Measurements from ENCODE around the gene BCL2L11. TPM values are rescaled to one million over a fixed set of nuclear protein-coding genes. Genes with fewer than 3 reads are reported as not detected.

BCL2L11 gene
- total and polyA plus RNA-seq, 10 of the 15 experiments (the other 5 are each of a cell fraction or from before 2014, with no cell fraction given): 0.29 to 10.1 (median 1.1) TPM

DNA sequence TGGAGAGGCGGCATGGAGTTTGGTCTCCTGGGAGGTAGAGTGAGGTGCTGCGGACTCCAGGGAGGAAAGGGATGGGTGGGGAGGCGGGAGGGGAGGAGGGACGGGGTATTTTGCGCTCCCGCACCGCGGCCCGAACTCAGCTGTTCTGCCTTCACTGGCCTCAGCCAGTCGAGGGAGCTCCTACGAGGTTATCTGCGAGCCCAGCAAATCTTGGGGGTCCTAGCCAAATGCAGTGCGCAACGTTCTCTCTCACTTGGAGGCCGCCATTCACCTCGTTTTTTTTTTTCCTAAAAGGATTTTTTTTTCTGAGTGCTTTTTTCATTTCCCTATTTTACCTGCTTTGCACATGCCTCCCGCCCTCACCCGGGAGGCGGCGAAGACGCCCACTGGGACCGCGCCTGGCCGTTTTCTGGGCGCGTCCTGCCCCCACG lies 877 bp upstream of the BCL2L11 start (continued):
- TF ChIP-seq ATF7 (IDR thresholded peaks at IDR 0.05; ENCODE audit: low read depth): no peak
- TF ChIP-seq, protein P1, sequence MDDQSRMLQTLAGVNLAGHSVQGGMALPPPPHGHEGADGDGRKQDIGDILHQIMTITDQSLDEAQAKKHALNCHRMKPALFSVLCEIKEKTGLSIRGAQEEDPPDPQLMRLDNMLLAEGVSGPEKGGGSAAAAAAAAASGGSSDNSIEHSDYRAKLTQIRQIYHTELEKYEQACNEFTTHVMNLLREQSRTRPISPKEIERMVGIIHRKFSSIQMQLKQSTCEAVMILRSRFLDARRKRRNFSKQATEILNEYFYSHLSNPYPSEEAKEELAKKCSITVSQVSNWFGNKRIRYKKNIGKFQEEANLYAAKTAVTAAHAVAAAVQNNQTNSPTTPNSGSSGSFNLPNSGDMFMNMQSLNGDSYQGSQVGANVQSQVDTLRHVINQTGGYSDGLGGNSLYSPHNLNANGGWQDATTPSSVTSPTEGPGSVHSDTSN (IDR thresholded peaks at IDR 0.05; ENCODE audit: insufficient replicate concordance, low read depth, low read length): no peak
- no peak for TF ChIP-seq SREBF1 (IDR thresholded peaks at IDR 0.05; ENCODE audit: low read length)
- TF ChIP-seq BHLHE40 (IDR thresholded peaks at IDR 0.05; ENCODE audit: borderline replicate concordance in 1 of 2, low read depth in 2 of 2, low read length in 1 of 2): peak in 1 of 2 experiments; percentile 48; a peak in 3 of 4 replicates
- TF ChIP-seq JUND (IDR thresholded peaks at IDR 0.05; ENCODE audit: low read depth, low read length): no peak
- no peak for TF ChIP-seq GATAD2B (conservative IDR thresholded peaks at IDR 0.05; ENCODE audit: low read depth)
- TF ChIP-seq RB1 (IDR thresholded peaks at IDR 0.05; ENCODE audit: borderline replicate concordance): no peak
- no peak for TF ChIP-seq IKZF1 (conservative IDR thresholded peaks at IDR 0.05)
- TF ChIP-seq, protein P2, sequence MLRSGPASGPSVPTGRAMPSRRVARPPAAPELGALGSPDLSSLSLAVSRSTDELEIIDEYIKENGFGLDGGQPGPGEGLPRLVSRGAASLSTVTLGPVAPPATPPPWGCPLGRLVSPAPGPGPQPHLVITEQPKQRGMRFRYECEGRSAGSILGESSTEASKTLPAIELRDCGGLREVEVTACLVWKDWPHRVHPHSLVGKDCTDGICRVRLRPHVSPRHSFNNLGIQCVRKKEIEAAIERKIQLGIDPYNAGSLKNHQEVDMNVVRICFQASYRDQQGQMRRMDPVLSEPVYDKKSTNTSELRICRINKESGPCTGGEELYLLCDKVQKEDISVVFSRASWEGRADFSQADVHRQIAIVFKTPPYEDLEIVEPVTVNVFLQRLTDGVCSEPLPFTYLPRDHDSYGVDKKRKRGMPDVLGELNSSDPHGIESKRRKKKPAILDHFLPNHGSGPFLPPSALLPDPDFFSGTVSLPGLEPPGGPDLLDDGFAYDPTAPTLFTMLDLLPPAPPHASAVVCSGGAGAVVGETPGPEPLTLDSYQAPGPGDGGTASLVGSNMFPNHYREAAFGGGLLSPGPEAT (IDR thresholded peaks at IDR 0.05; ENCODE audit: low read depth): peak; percentile 56; the same call in 1 of the 2 replicates
- no peak for TF ChIP-seq CHD4 (IDR thresholded peaks at IDR 0.05)
- no peak for TF ChIP-seq MXI1 (IDR thresholded peaks at IDR 0.05; ENCODE audit: low read depth, low read length)
- no peak for TF ChIP-seq STAT3 (IDR thresholded peaks at IDR 0.05; ENCODE audit: low read depth, low read length)
- no peak for TF ChIP-seq RCOR1 (conservative IDR thresholded peaks at IDR 0.05; ENCODE audit: low read depth, low read length)
- TF ChIP-seq TAF1 (IDR thresholded peaks at IDR 0.05; ENCODE audit: borderline replicate concordance, low read depth, low read length): no peak
- TF ChIP-seq SIN3A (IDR thresholded peaks at IDR 0.05; ENCODE audit: low read depth, low read length): no peak
- TF ChIP-seq, protein P3, sequence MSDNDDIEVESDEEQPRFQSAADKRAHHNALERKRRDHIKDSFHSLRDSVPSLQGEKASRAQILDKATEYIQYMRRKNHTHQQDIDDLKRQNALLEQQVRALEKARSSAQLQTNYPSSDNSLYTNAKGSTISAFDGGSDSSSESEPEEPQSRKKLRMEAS (IDR thresholded peaks at IDR 0.05; ENCODE audit: low read depth, low read length): no peak
- TF ChIP-seq EED (IDR thresholded peaks at IDR 0.05; ENCODE audit: low read depth): 0 out of 2 replicates have a peak, but pooled peaks have one; percentile 12
- no peak for TF ChIP-seq GABPA (IDR thresholded peaks at IDR 0.05; ENCODE audit: low read depth)
- TF ChIP-seq MTA3 (IDR thresholded peaks at IDR 0.05; ENCODE audit: borderline replicate concordance, low read length): no peak

Measured in GM12878 (cell line).